Calu3 (cell line): Measurements from ENCODE around the gene CES1. TPM values are rescaled to one million over a fixed set of nuclear protein-coding genes. Genes with fewer than 3 reads are reported as not detected.
"Not testable (repeated sequence)": the region's sequence is repeated elsewhere in the genome, so short reads cannot be mapped to it uniquely, and the experiment has no call there.

Experiments
- BruUV-seq: library from RNA; stranded (reverse); fragments of 400-500 nt; replicated peaks from 2 replicates; lab custom pipeline; 2021; lab: Mats Ljungman, UMichigan
- CTCF ChIA-PET: fragments of 300-600 bp; sonication (Branson Sonifier 250); formaldehyde crosslinking; loops from one replicate; lab custom pipeline; 2022; ENCODE audit warnings: antibody characterized with exemption; lab: Charles Lee
- DNase-seq: peaks from one replicate; pipeline ENCODE4 v3.0.0; 2022
- H3K27ac Mint-ChIP-seq: one replicate; pipeline ENCODE4 v1.8.0; 2022; ENCODE audit warnings: mixed read lengths; ENCODE audit not compliant: unreplicated experiment
- H3K27me3 Mint-ChIP-seq: one replicate; pipeline ENCODE4 v1.8.0; 2022; ENCODE audit warnings: mixed read lengths; ENCODE audit not compliant: unreplicated experiment
- H3K36me3 Mint-ChIP-seq: one replicate; pipeline ENCODE4 v1.8.0; 2022; ENCODE audit warnings: mild to moderate bottlenecking, moderate library complexity, mixed read lengths; ENCODE audit not compliant: insufficient read depth, unreplicated experiment
- H3K4me1 Mint-ChIP-seq: one replicate; pipeline ENCODE4 v1.8.0; 2022; ENCODE audit warnings: mild to moderate bottlenecking, low read depth, mixed read lengths; ENCODE audit not compliant: unreplicated experiment
- H3K4me3 Mint-ChIP-seq: one replicate; pipeline ENCODE4 v1.8.0; 2022; ENCODE audit warnings: mild to moderate bottlenecking, low read depth, moderate library complexity, mixed read lengths; ENCODE audit not compliant: unreplicated experiment
- H3K9me3 Mint-ChIP-seq: one replicate; pipeline ENCODE4 v1.8.0; 2022; ENCODE audit warnings: low read depth, mixed read lengths; ENCODE audit not compliant: unreplicated experiment
- intact Hi-C: fragments of 100-400 bp; cut with micrococcal nuclease; formaldehyde crosslinking; loops from one replicate; pipeline ENCODE4 v1.10.0; 2022; ENCODE audit not compliant: unreplicated experiment
- total RNA-seq: library from RNA; stranded (reverse); gene quantifications from 2 replicates; pipeline ENCODE4 v1.2.3, GENCODE V29; 2022
- TF ChIP-seq, protein P1 (sequence below): fragments of 200-600 bp; IDR thresholded peaks from one replicate; pipeline ENCODE4 v1.8.0; 2022; ENCODE audit warnings: antibody characterized with exemption; ENCODE audit not compliant: unreplicated experiment

The CES1 gene
- total RNA-seq, 1 experiment from 2014 or later, result 0.78 TPM

DNA sequence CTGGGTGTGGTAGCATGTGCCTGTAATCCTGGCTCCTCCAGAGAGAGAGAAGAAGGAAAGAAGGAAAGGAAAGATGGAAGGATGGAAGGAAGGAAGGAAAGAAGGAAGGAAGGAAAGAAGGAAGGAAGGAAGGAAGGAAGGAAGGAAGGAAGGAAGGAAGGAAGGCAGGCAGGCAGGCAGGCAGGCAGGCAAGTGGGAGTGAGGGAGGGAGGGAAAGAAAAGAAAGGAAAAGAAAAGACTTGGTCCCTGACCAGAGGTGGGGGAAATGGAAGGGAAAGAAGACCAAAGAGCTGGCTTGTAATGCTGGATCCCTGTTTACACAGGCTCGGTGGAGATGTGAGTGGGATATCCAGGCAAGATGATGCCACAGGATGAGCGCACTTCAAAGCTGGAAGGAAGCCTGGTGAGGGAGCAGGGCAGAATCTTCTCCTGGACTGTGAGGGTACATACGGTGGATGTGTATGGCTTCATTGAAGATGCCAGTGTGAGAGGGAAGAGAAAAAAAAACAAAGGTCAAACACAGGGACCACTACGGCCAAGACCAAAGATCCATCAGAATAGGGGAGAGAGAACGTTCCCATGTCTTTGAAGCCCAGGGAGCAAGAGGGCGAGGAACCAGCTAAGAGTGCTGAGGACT, 2.1 kb downstream of the CES1 start:
- DNase-seq, result no peak
- CTCF ChIA-PET, result no interaction called here
- Mint-ChIP-seq H3K36me3 (no peaks in the 10 kb centered on the region), H3K9me3 (no peaks in the 10 kb centered on the region), H3K27me3 (peaks cover 79% of the 10 kb centered on the region), H3K27ac (no peak overlapping the region), H3K4me3 (no peak overlapping the region), H3K4me1 (no peaks in the 10 kb centered on the region)
- no TSS peak for BruUV-seq
- intact Hi-C loops, result no loop called here
- TF ChIP-seq, protein P1, sequence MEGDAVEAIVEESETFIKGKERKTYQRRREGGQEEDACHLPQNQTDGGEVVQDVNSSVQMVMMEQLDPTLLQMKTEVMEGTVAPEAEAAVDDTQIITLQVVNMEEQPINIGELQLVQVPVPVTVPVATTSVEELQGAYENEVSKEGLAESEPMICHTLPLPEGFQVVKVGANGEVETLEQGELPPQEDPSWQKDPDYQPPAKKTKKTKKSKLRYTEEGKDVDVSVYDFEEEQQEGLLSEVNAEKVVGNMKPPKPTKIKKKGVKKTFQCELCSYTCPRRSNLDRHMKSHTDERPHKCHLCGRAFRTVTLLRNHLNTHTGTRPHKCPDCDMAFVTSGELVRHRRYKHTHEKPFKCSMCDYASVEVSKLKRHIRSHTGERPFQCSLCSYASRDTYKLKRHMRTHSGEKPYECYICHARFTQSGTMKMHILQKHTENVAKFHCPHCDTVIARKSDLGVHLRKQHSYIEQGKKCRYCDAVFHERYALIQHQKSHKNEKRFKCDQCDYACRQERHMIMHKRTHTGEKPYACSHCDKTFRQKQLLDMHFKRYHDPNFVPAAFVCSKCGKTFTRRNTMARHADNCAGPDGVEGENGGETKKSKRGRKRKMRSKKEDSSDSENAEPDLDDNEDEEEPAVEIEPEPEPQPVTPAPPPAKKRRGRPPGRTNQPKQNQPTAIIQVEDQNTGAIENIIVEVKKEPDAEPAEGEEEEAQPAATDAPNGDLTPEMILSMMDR, result no peak

DNA sequence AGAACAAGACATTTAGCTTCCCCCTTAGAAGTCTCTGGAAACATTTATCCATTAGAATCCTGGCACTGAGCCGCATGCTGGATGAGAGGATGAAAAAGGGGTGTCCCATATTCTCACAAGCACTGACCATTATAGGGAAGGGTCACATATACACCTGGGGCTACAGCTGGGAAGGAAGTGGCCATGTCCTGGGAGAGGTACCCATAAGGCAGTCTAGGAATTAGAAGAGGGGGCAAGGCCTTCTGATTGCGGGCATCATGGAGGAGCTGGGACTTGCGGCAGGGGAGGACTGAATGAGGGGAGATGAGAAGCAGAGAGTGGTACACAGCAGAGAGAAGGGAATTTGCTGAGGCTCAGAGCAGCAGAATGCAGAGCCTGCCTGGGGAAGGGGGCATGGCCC, 3.7 kb downstream of the CES1 start:
- CTCF ChIA-PET, result not testable (repeated sequence)

DNA sequence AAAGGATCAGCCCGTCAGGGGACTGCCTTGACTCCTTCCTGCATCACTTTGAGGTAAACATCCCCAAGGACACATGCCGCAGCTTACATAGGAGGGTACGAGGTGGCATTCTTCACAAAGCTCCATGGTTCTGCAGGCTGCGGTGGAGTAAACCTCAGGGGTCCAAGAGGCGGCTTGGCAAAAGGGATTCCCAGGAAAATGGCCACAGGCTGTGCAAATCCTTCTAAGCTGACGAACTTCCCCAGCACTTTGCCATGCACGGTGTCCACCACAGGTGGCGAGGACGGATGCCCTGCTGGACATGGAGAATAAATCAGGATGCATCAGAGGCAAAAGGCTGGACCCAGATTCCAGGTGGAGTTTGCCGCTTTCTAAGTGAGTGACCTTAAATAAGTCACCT, 4.2 kb downstream of the CES1 start:
- DNase-seq, result no peak
- Mint-ChIP-seq H3K27me3 (peaks cover 67% of the 10 kb centered on the region), H3K9me3 (no peaks in the 10 kb centered on the region), H3K36me3 (no peaks in the 10 kb centered on the region), H3K4me3 (no peak overlapping the region), H3K4me1 (no peaks in the 10 kb centered on the region), H3K27ac (no peak overlapping the region)
- intact Hi-C loops, result no loop called here
- CTCF ChIA-PET, result no interaction called here
- BruUV-seq, result no TSS peak
- TF ChIP-seq, protein P1, result no peak

More for the DNA sequence above, 3.7 kb downstream of the CES1 start:
- H3K4me1 Mint-ChIP-seq, H3K27ac Mint-ChIP-seq, H3K36me3 Mint-ChIP-seq, BruUV-seq, intact Hi-C loops, H3K4me3 Mint-ChIP-seq, H3K9me3 Mint-ChIP-seq, DNase-seq: not testable (repeated sequence)
- H3K27me3 Mint-ChIP-seq, result peaks cover 73% of the 10 kb centered on the region

DNA sequence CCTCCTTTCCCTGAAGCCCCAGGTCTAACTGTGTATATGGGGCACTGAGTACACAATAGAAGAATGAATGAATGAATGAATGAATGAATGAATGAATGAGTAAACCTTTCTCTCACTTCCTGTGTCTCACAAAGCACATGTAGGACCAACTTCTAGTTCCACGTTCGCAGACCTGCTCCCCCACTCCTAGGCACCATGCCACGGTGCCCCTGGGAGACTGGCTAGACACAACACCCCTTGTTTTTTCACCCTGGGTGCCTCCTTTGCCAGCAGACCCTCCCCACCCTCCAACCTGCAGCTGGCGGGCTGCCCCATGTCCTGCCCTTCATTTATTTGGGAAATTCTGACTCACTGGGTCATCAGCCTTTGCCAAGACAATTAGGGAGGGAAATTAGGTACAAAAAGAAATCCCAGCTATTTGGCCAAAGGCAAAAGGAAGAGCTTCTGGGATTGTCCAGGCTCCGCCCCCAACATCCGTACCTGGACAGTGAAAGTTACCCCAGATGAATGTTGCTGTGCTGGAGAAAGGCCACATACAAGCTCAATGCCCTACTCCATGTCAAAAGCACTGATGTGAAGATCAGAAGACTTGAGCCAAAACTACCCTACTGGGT, 7.7 kb downstream of the CES1 start:
- CTCF ChIA-PET, result no interaction called here
- Mint-ChIP-seq H3K4me3 (no peak overlapping the region), H3K27ac (no peak overlapping the region)

More for the DNA sequence above, 7.7 kb downstream of the CES1 start:
- TF ChIP-seq, protein P1, result no peak
- Mint-ChIP-seq H3K36me3 (no peaks in the 10 kb centered on the region), H3K27me3 (peaks cover 71% of the 10 kb centered on the region), H3K4me1 (no peaks in the 10 kb centered on the region), H3K9me3 (no peaks in the 10 kb centered on the region)
- BruUV-seq, result no TSS peak
- no peak for DNase-seq
- intact Hi-C loops, result no loop called here
